GM12801 (cell line): Measurements from ENCODE around the gene TMEM247.

ENCODE experiments used
- TF ChIP-seq, protein P1 (sequence below): IDR thresholded peaks from one replicate; pipeline ENCODE4 v1.5.1; 2011; ENCODE audit warnings: control low read depth; ENCODE audit not compliant: insufficient read length; ENCODE audit errors: extremely low read depth

The TMEM247 gene

GRCh38 chr2:46469700-46470099 is 9.7 kb upstream of the TMEM247 start:
- TF ChIP-seq, protein P1, sequence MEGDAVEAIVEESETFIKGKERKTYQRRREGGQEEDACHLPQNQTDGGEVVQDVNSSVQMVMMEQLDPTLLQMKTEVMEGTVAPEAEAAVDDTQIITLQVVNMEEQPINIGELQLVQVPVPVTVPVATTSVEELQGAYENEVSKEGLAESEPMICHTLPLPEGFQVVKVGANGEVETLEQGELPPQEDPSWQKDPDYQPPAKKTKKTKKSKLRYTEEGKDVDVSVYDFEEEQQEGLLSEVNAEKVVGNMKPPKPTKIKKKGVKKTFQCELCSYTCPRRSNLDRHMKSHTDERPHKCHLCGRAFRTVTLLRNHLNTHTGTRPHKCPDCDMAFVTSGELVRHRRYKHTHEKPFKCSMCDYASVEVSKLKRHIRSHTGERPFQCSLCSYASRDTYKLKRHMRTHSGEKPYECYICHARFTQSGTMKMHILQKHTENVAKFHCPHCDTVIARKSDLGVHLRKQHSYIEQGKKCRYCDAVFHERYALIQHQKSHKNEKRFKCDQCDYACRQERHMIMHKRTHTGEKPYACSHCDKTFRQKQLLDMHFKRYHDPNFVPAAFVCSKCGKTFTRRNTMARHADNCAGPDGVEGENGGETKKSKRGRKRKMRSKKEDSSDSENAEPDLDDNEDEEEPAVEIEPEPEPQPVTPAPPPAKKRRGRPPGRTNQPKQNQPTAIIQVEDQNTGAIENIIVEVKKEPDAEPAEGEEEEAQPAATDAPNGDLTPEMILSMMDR: no peak

- TF ChIP-seq, protein P1: no peak
Observed at GRCh38 chr2:46470114-46470628, 9.2 kb upstream of the TMEM247 start.

- TF ChIP-seq, protein P1: no peak
Observed at GRCh38 chr2:46471019-46471583, 8.3 kb upstream of the TMEM247 start.

DNA sequence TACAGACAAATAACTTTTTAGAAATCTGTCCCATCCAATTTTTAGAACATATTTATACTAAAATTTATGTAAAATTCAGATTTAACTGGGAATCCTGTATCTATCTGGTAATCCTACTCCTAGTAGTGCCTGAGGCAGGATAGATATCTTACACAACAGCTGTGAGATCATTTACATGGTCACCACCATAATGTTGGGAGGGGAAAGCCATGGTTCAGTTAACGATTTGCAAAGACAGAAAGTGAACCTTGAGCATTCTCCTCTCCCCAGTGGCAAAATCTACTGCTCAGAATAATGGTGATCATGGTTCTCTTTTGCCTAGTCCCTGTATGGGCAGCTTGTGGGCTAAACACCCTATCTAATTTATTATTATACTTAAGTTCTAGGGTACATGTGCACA is 7.7 kb upstream of the TMEM247 start:
- TF ChIP-seq, protein P1: no peak

- TF ChIP-seq, protein P1: no peak
Observed at GRCh38 chr2:46477925-46478324, 1.4 kb upstream of the TMEM247 start.

- TF ChIP-seq, protein P1: no peak
Observed at GRCh38 chr2:46480562-46480961, 1.2 kb downstream of the TMEM247 start.

DNA sequence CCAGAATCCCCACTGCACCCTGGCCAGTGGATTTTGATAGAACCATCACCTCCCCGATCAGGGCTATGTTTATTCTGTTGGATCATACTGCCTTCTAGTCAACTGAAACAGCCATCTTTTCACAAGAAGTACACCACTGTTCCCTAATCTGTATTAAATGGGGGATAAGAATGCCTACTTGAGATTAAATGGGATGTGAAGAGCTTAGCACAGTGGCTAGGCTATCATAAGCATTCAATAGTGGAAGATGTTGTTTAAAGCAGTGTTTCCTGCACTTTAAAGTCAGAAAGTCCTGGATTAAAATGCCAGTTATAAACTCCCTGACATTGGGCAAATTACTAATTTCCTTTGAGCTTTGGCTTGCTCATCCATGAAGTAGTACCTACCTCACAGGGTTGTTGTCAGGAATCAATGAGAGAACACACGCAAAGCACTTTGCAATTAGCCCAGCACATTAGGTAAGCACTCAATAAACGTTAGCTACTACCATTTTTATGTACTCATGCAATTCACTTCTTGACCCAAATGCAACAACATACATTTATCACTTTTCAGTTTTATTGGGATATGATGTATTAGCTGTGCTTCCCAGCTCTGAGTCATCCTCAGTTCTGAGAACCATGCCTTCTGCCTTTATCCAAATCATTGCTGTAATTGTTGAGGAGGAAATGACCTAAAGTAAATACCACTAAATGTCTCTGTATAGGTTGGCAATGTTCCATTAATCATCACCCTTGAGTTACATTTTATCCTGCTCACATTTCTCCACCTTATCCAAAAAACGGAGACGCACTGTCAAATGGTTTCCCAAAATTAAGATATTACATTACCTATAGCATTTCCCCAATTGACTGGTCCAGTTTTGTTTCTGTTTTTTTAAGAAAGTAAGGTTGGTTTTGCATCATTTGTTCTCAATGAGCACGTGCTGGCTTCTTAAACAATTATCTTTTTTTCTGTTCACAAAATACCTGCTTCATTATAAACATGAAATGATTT is 2.1 kb downstream of the TMEM247 start:
- TF ChIP-seq, protein P1: no peak
